Sciatic nerve (tissue), 2 donors: Measurements from ENCODE around the gene CT47B1. TPM values are rescaled to one million over a fixed set of nuclear protein-coding genes. Genes with fewer than 3 reads are reported as not detected.
"Not testable (repeated sequence)": the region's sequence is repeated elsewhere in the genome, so short reads cannot be mapped to it uniquely, and the experiment has no call there.

Experiments
- ATAC-seq: fragments of 200-7000 bp; cut with Tn5 transposase; one replicate; pipeline ENCODE4 v1.9.1; 2020; ENCODE audit warnings: mild to moderate bottlenecking, moderate library complexity
- DNase-seq: peaks from one replicate; pipeline ENCODE4 v3.0.0-alpha.2; 2020; ENCODE audit warnings: low spot score
- intact Hi-C: fragments of 100-400 bp; cut with DNase I; formaldehyde crosslinking; loops from one replicate; pipeline ENCODE4 v1.14.2; 2022
- total RNA-seq: library from RNA; stranded (reverse); fragmentation: NEBNext Ultra II Directional; extraction: Animal tissue kit (Norgen Biotek cat#: 25700); gene quantifications from one replicate; pipeline ENCODE4 v1.2.1, GENCODE V29; 2021
- donor health status: DM: no; HTN: no; CAD: no.
- donor health status: DM: no; HTN: no; CAD: no.

CT47B1 gene
- not detected for total RNA-seq

GRCh38 chrX:120875766-120876165, at the start of gene CT47B1:
Gene CT47B1, minus strand, starts transcription at chrX:120875866. Its CDS starts 196 bp downstream, at chrX:120875670.
- DNase-seq, ATAC-seq, intact Hi-C loops: not testable (repeated sequence)

- DNase-seq (no peak), ATAC-seq (no peak)
- intact Hi-C loops: no loop called here
Observed at GRCh38 chrX:120874678-120875557, 748 bp downstream of the CT47B1 start.

- intact Hi-C loops: no loop called here
- no peak for DNase-seq
Observed at GRCh38 chrX:120857240-120857639, 18.4 kb downstream of the CT47B1 start.

GRCh38 chrX:120840827-120841226, 34.8 kb downstream of the CT47B1 start:
- no peak for DNase-seq
- ATAC-seq: no peak
- intact Hi-C loops: no loop called here

More at GRCh38 chrX:120857240-120857639, 18.4 kb downstream of the CT47B1 start:
- no peak for ATAC-seq

- DNase-seq (no peak), ATAC-seq (no peak)
- intact Hi-C loops: no loop called here
Observed at GRCh38 chrX:120839491-120839890, 36.2 kb downstream of the CT47B1 start.

GRCh38 chrX:120827213-120827612, 48.5 kb downstream of the CT47B1 start:
- DNase-seq, intact Hi-C loops, ATAC-seq: not testable (repeated sequence)

- no peak for DNase-seq
- no peak for ATAC-seq
- intact Hi-C loops: no loop called here
Observed at GRCh38 chrX:120825146-120825545, 50.5 kb downstream of the CT47B1 start.

- DNase-seq (no peak), ATAC-seq (no peak)
- intact Hi-C loops: no loop called here
Observed at GRCh38 chrX:120824021-120824420, 51.6 kb downstream of the CT47B1 start.

- ATAC-seq (no peak), DNase-seq (no peak)
- intact Hi-C loops: no loop called here
Observed at GRCh38 chrX:120823556-120823955, 52.1 kb downstream of the CT47B1 start.

Other genes starting within 250 kb of the CT47B1 start
- gene C1GALT1C1, start 245.8 kb downstream of the CT47B1 start, total RNA-seq: 14.7 TPM
- not detected for gene CT47A11, start 61.3 kb upstream of the CT47B1 start, total RNA-seq
- not detected for gene CT47A10, start 66.2 kb upstream of the CT47B1 start, total RNA-seq
- not detected for gene CT47A9, start 71.0 kb upstream of the CT47B1 start, total RNA-seq
- not detected for gene CT47A8, start 75.9 kb upstream of the CT47B1 start, total RNA-seq
- not detected for gene CT47A7, start 80.7 kb upstream of the CT47B1 start, total RNA-seq
- not detected for gene CT47A6, start 85.6 kb upstream of the CT47B1 start, total RNA-seq
- not detected for gene CT47A5, start 90.5 kb upstream of the CT47B1 start, total RNA-seq
- gene CT47A4, start 95.3 kb upstream of the CT47B1 start, total RNA-seq: not detected
- gene CT47A3, start 100.2 kb upstream of the CT47B1 start, total RNA-seq: not detected
- gene CT47A2, start 105.1 kb upstream of the CT47B1 start, total RNA-seq: not detected
- not detected for gene CT47A1, start 109.9 kb upstream of the CT47B1 start, total RNA-seq
- 7.2 TPM for gene GLUD2, start 171.7 kb upstream of the CT47B1 start, total RNA-seq